H1 (cell line): ENCODE results near the gene HOXB8. TPM values are rescaled to one million over a fixed set of nuclear protein-coding genes. Genes with fewer than 3 reads are reported as not detected.

Experiments used
- CTCF ChIA-PET: fragments of 300-600 bp; sonication (Branson Sonifier 250); formaldehyde crosslinking; loops from one replicate; lab custom pipeline; 2021; ENCODE audit not compliant: partially characterized antibody; lab: Charles Lee
- POLR2A ChIA-PET: fragments of 300-600 bp; sonication (Branson Sonifier 250); formaldehyde crosslinking; loops from one replicate; lab custom pipeline; 2021; ENCODE audit warnings: inconsistent platforms; ENCODE audit not compliant: partially characterized antibody; lab: Charles Lee
- DNase-seq, 2 experiments: peaks; one replicate each; pipeline versions ENCODE4 v3.0.0 to v3.0.0-alpha.2; 2010 to 2022; ENCODE audit warnings: low spot score in 2 of 2, low read depth in 1 of 2, mixed read lengths in 1 of 2
- FAIRE-seq: peaks from 2 replicates; lab custom pipeline; 2011; peaks lifted over from hg19 to GRCh38; lab: Jason Lieb, UNC
- H2AFZ ChIP-seq: 2 replicates; pipeline ENCODE4 v1.8.1; 2012; ENCODE audit warnings: low read length, inconsistent platforms
- H2AK5ac ChIP-seq: 2 replicates; pipeline ENCODE4 v1.6.1; 2013; ENCODE audit warnings: low read depth, low read length
- H2BK120ac ChIP-seq: replicated peaks from 2 replicates; pipeline ENCODE3; 2013; ENCODE audit warnings: low read depth, low read length, inconsistent platforms
- H2BK12ac ChIP-seq: 2 replicates; pipeline ENCODE4 v1.6.1; 2013; ENCODE audit warnings: low read depth, low read length
- H2BK15ac ChIP-seq: 2 replicates; pipeline ENCODE4 v1.6.1; 2013; ENCODE audit warnings: low read length
- H2BK20ac ChIP-seq: 2 replicates; pipeline ENCODE4 v1.6.1; 2013; ENCODE audit warnings: low read length
- H2BK5ac ChIP-seq: 2 replicates; pipeline ENCODE4 v1.6.1; 2013; ENCODE audit warnings: low read depth, low read length
- H3K14ac ChIP-seq: 2 replicates; pipeline ENCODE4 v1.6.1; 2013; ENCODE audit warnings: inconsistent platforms; ENCODE audit not compliant: insufficient read length
- H3K18ac ChIP-seq: 2 replicates; pipeline ENCODE4 v1.6.1; 2013; ENCODE audit warnings: low read length; ENCODE audit errors: extremely low read depth
- H3K23ac ChIP-seq: 2 replicates; pipeline ENCODE4 v1.6.1; 2013; ENCODE audit warnings: inconsistent platforms; ENCODE audit not compliant: insufficient read length
- H3K23me2 ChIP-seq: 2 replicates; pipeline ENCODE4 v1.6.1; 2013; ENCODE audit warnings: low read depth, low read length
- H3K27ac ChIP-seq: 2 replicates; pipeline ENCODE4 v1.6.1; 2011; ENCODE audit warnings: low read depth, low read length, inconsistent platforms
- H3K27me3 ChIP-seq, 4 experiments: replicated peaks in 1 of 4; 1 replicate in 1 of 4; 2 replicates in 3 of 4; pipeline versions ENCODE4 v1.6.1 to v1.8.1; 2011 to 2013; ENCODE audit warnings: low read length in 3 of 4, mild to moderate bottlenecking in 3 of 4, inconsistent platforms in 2 of 4, mixed read lengths in 2 of 4, moderate library complexity in 1 of 4; ENCODE audit not compliant: control insufficient read depth in 3 of 4, insufficient read depth in 3 of 4; ENCODE audit errors: extremely low read depth in 1 of 4
- H3K36me3 ChIP-seq, 4 experiments: 2 replicates each; pipeline versions ENCODE4 v1.6.1 to v1.8.1; 2011 to 2013; ENCODE audit warnings: mild to moderate bottlenecking in 4 of 4, low read length in 3 of 4, moderate library complexity in 2 of 4, control low read depth in 1 of 4, inconsistent platforms in 1 of 4; ENCODE audit not compliant: insufficient read depth in 4 of 4, control insufficient read depth in 2 of 4
- H3K4ac ChIP-seq: replicated peaks from 2 replicates; pipeline ENCODE3; 2013; ENCODE audit warnings: low read length, low read depth, mixed read lengths, inconsistent platforms; ENCODE audit not compliant: insufficient read length
- H3K4me1 ChIP-seq, 4 experiments: replicated peaks in 1 of 4; 1 replicate in 1 of 4; 2 replicates in 3 of 4; pipeline versions ENCODE4 v1.6.1 to v1.8.1; 2011 to 2013; ENCODE audit warnings: low read length in 3 of 4, inconsistent platforms in 2 of 4, mixed read lengths in 1 of 4; ENCODE audit not compliant: insufficient read depth in 4 of 4, control insufficient read depth in 3 of 4
- H3K4me2 ChIP-seq, 2 experiments: 2 replicates each; pipeline versions ENCODE4 v1.6.1 to v1.8.1; 2011 to 2013; ENCODE audit warnings: low read depth in 2 of 2, low read length in 2 of 2, control low read depth in 1 of 2, inconsistent platforms in 1 of 2, mild to moderate bottlenecking in 1 of 2; ENCODE audit not compliant: insufficient read depth in 1 of 2
- H3K4me3 ChIP-seq, 4 experiments: fragments of 200-600, 300-600 bp in 1 of 4; sonication (generic), shearing (Covaris generic), sonication (Bioruptor Twin) in 1 of 4; 2 replicates each; pipeline versions ENCODE4 v1.5.1 to v1.8.1; 2011 to 2016; ENCODE audit warnings: low read length in 4 of 4, low read depth in 3 of 4, control low read depth in 2 of 4, inconsistent platforms in 2 of 4, mild to moderate bottlenecking in 2 of 4, mixed read lengths in 1 of 4, moderate library complexity in 1 of 4; ENCODE audit not compliant: insufficient read depth in 2 of 4; ENCODE audit errors: extremely low read depth in 1 of 4
- H3K56ac ChIP-seq: replicated peaks from 2 replicates; pipeline ENCODE3; 2013; ENCODE audit warnings: low read depth, mild to moderate bottlenecking, mixed read lengths, low read length, inconsistent platforms; ENCODE audit not compliant: insufficient read length
- H3K79me1 ChIP-seq: 2 replicates; pipeline ENCODE4 v1.6.1; 2013; ENCODE audit warnings: low read depth, low read length, control low read depth
- H3K79me2 ChIP-seq, 2 experiments: 2 replicates each; pipeline versions ENCODE4 v1.6.1 to v1.8.1; 2012 to 2013; ENCODE audit warnings: low read length in 2 of 2, mild to moderate bottlenecking in 2 of 2, inconsistent platforms in 1 of 2; ENCODE audit not compliant: insufficient read depth in 2 of 2, control insufficient read depth in 1 of 2
- H3K9ac ChIP-seq, 4 experiments: replicated peaks in 1 of 4; 1 replicate in 1 of 4; 2 replicates in 3 of 4; pipeline versions ENCODE4 v1.6.1 to v1.8.1; 2011 to 2013; ENCODE audit warnings: low read depth in 3 of 4, low read length in 3 of 4, control low read depth in 2 of 4, mild to moderate bottlenecking in 2 of 4, moderate library complexity in 2 of 4, inconsistent platforms in 1 of 4; ENCODE audit errors: extremely low read depth in 1 of 4
- H3K9me3 ChIP-seq, 2 experiments: 2 replicates each; pipeline versions ENCODE4 v1.6.1 to v1.8.1; 2012 to 2013; ENCODE audit warnings: mild to moderate bottlenecking in 2 of 2, moderate library complexity in 2 of 2, control low read depth in 1 of 2, inconsistent platforms in 1 of 2, low read depth in 1 of 2, low read length in 1 of 2, mixed read lengths in 1 of 2; ENCODE audit not compliant: insufficient read depth in 2 of 2
- H4K20me1 ChIP-seq, 2 experiments: replicated peaks in 1 of 2; 2 replicates each; pipeline versions ENCODE3 to v1.8.1; 2011 to 2013; ENCODE audit warnings: inconsistent platforms in 2 of 2, low read length in 2 of 2, mild to moderate bottlenecking in 1 of 2; ENCODE audit not compliant: insufficient read depth in 2 of 2, control insufficient read depth in 1 of 2
- H4K5ac ChIP-seq: 2 replicates; pipeline ENCODE4 v1.6.1; 2013; ENCODE audit warnings: low read length, low read depth, mixed read lengths, inconsistent platforms; ENCODE audit not compliant: insufficient read length
- H4K8ac ChIP-seq: 2 replicates; pipeline ENCODE4 v1.8.0; 2013; ENCODE audit warnings: mild to moderate bottlenecking, moderate library complexity, low read length, inconsistent platforms; ENCODE audit not compliant: insufficient read depth; ENCODE audit errors: extremely low read depth
- H4K91ac ChIP-seq: replicated peaks from 2 replicates; pipeline ENCODE3; 2013; ENCODE audit warnings: low read length, mixed read lengths, inconsistent platforms; ENCODE audit not compliant: insufficient read length
- CBX8 ChIP-seq: fragments of 300-800, 300-1000 bp; sonication (generic); IDR thresholded peaks from 2 replicates; pipeline ENCODE4 v1.7.1; 2016; ENCODE audit warnings: low read depth, low read length, borderline replicate concordance
- EGR1 ChIP-seq: IDR thresholded peaks from 2 replicates; pipeline ENCODE4 v1.6.1; 2011; ENCODE audit warnings: low read depth, low read length, borderline replicate concordance
- EP300 ChIP-seq, 2 experiments: IDR thresholded peaks; 1 replicate in 1 of 2; 2 replicates in 1 of 2; pipeline ENCODE4 v1.6.1; 2011 to 2012; ENCODE audit warnings: low read depth in 2 of 2, low read length in 2 of 2, mild to moderate bottlenecking in 2 of 2, borderline replicate concordance in 1 of 2, inconsistent platforms in 1 of 2, moderate library complexity in 1 of 2
- POLR2A ChIP-seq, 2 experiments: IDR thresholded peaks; 1 replicate in 1 of 2; 2 replicates in 1 of 2; pipeline ENCODE4 v1.6.1; 2011; ENCODE audit warnings: low read depth in 2 of 2, low read length in 2 of 2, mild to moderate bottlenecking in 2 of 2; ENCODE audit errors: control extremely low read depth in 1 of 2
- RNF2 ChIP-seq: fragments of 200-900, 300-1000 bp; sonication (generic); IDR thresholded peaks from 2 replicates; pipeline ENCODE4 v1.7.1; 2016; ENCODE audit warnings: borderline replicate concordance, low read depth, mild to moderate bottlenecking, antibody characterized with exemption, low read length; ENCODE audit not compliant: poor library complexity, severe bottlenecking; ENCODE audit errors: missing control alignments
- WGBS, 2 experiments: shearing (Covaris generic) in 1 of 2; methylation state at CpG; one replicate each; pipeline versions ENCODE4 v1.1.6 to v1.1.7; 2013 to 2015; ENCODE audit warnings: low lambda C conversion rate in 2 of 2, mixed read lengths in 2 of 2, inconsistent platforms in 1 of 2, low coverage in 1 of 2, missing lambda C conversion rate in 1 of 2; ENCODE audit not compliant: insufficient replicate concordance in 2 of 2, insufficient coverage in 1 of 2, insufficient read length in 1 of 2; ENCODE audit errors: extremely low coverage in 1 of 2, missing lambda C conversion rate in 1 of 2; 5-methylcytosine and 5-hydroxymethylcytosine counted together
- long read RNA-seq, 2 experiments: library from RNA in 1 of 2; library from capped mRNA in 1 of 2; stranded (forward); transcript quantifications; one replicate each; pipeline ENCODE4 v2.0.0, GENCODE V29; 2021; ENCODE audit warnings: inconsistent platforms in 1 of 2
- polyA minus RNA-seq, 3 experiments: library from RNA; depleted of rRNA, polyadenylated mRNA; stranded (reverse); fragments of >200 nt; gene quantifications; 1 replicate in 2 of 3; 2 replicates in 1 of 3; pipeline ENCODE4 v1.2.3, GENCODE V29; 2011
- polyA plus RNA-seq, 7 experiments: library from polyadenylated mRNA; depleted of rRNA in 3 of 7; stranded (reverse) in 5 of 7; unstranded in 2 of 7; fragments of >200 nt in 5 of 7; fragments of 200-250 nt in 2 of 7; gene quantifications; 1 replicate in 5 of 7; 2 replicates in 1 of 7; 4 replicates in 1 of 7; pipeline versions ENCODE4 v1.2.1 to v1.2.3, GENCODE V29; 2011 to 2013; ENCODE audit warnings: missing spikeins in 2 of 7, mixed read lengths in 2 of 7
- total RNA-seq: library from RNA; stranded (reverse); fragmentation: NEBNext Ultra II Directional; extraction: Animal tissue kit (Norgen Biotek cat#: 25700); gene quantifications from 2 replicates; pipeline ENCODE4 v1.2.1, GENCODE V29; 2021

Gene HOXB8
- total RNA-seq: not detected in 2 replicates
- polyA plus RNA-seq (2011; rRNA removed): not detected in 2 replicates
- not detected for polyA plus RNA-seq (2011; cell fraction: cytosol; rRNA removed)
- not detected for polyA plus RNA-seq (2011; cell fraction: nucleus; rRNA removed)
- not detected in 4 replicates for polyA plus RNA-seq (2012, experiment 1 of 2)
- 0.09 TPM for polyA plus RNA-seq (2012, experiment 2 of 2)
- not detected for polyA plus RNA-seq (2013, experiment 1 of 2)
- not detected for polyA plus RNA-seq (2013, experiment 2 of 2)
- polyA minus RNA-seq (2011; rRNA and poly(A)+ RNA removed): not detected in 2 replicates
- not detected for polyA minus RNA-seq (2011; cell fraction: cytosol; rRNA and poly(A)+ RNA removed)
- not detected for polyA minus RNA-seq (2011; cell fraction: nucleus; rRNA and poly(A)+ RNA removed)
- long read RNA-seq, experiment 1: 0 reads
- long read RNA-seq, experiment 2: 0 reads

DNA sequence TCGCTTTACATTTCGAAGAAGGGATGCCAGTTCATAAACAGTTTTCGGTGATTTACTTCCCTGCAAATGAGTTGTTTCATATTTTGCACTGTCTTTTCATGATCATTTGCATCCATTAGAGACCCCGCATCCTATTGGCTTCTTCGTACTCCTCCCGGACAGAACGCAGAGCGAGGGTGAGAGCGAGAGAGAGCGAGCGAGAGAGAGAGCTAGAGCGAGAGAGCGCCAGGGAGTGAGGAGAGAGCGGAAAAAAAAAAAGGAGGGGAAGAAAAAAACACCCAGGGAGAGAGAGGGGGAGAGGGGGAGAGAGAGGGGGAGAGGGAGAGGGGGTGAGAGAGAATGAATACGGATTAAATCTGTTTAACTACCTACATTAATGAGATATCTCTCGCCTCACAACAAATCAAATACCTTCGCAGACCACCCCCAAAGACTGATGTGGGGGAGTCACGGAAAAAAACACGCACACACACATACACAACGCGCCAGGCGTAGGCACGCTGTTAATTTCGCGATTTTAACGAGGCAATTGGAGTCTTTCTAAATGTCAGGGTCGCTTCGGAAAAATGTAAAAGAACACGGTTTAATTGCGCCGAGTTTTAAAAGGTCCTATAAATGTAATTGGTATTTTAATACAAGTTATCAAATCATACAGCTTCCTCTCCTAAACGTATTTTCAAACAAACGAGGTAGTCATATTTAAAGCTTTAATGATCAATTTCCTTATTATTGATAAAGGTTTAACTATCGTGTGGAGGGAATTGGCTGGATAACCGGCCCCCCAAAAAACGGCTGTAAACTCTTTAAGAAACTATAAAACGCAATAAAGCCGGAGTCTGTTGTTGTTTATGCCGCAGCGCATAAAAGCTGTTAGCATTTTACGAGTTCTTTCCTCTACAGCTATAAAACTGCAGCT is at the start of gene HOXB8:
Gene HOXB8, minus strand, starts transcription at position 246 of the 916 bp plus-strand sequence. CDS start 588 bp downstream, outside the sequence.
- H3K79me1 ChIP-seq: no peaks in the 10 kb centered on the region
- H2AK5ac ChIP-seq: no peak within 1 kb of the TSS
- peaks cover 18 to 32% of the 10 kb centered on the region in 2 experiments for H4K20me1 ChIP-seq
- H4K5ac ChIP-seq: no peak within 1 kb of the TSS
- H2BK15ac ChIP-seq: no peak within 1 kb of the TSS; the same call in 1 of the 2 replicates
- peaks cover 98 to 100% (median 99%) of the 10 kb centered on the region in 4 experiments for H3K27me3 ChIP-seq
- no peak within 1 kb of the TSS for H3K9ac ChIP-seq
- DNase-seq (no peak), FAIRE-seq (no peak)
- H3K4me2 ChIP-seq: peak within 1 kb of the TSS in 1 of 2 experiments; percentile 26; a peak in 2 of 4 replicates
- peaks cover 0 to 9% (median 6%) of the 10 kb centered on the region in 4 experiments; a peak in 5 of 7 replicates for H3K4me1 ChIP-seq
- H3K9me3 ChIP-seq: no peaks in the 10 kb centered on the region; a peak in 1 of 4 replicates
- no peak within 1 kb of the TSS for H2BK120ac ChIP-seq
- no peaks in the 10 kb centered on the region for H3K79me2 ChIP-seq
- TF ChIP-seq RNF2 (peak; percentile 42), POLR2A (IDR thresholded peaks at IDR 0.05; ENCODE audit: control extremely low read depth in 1 of 2, low read depth in 2 of 2, low read length in 2 of 2) (no peak), EGR1 (0 out of 2 replicates have a peak, but pooled peaks have one; percentile 15), CBX8 (peak; percentile 72), EP300 (IDR thresholded peaks at IDR 0.05; ENCODE audit: borderline replicate concordance in 1 of 2, low read depth in 2 of 2, low read length in 2 of 2) (no peak)
- no peak within 1 kb of the TSS for H2AFZ ChIP-seq
- POLR2A ChIA-PET: interaction anchor here (1.2 kb wide), 1 partner anchor 18 kb away, joined by 3 read pairs; no protein-coding TSS in a partner anchor
- no peak within 1 kb of the TSS for H3K23ac ChIP-seq
- H3K4ac ChIP-seq: no peak within 1 kb of the TSS
- H2BK12ac ChIP-seq: no peak within 1 kb of the TSS; the same call in 1 of the 2 replicates
- H3K4me3 ChIP-seq: no peak within 1 kb of the TSS
- 0 out of 2 replicates have a peak, but pooled peaks cover 2% of the 10 kb centered on the region for H3K23me2 ChIP-seq
- H3K27ac ChIP-seq: no peak within 1 kb of the TSS
- H4K8ac ChIP-seq: no peak within 1 kb of the TSS; the same call in 1 of the 2 replicates
- CTCF ChIA-PET: interaction anchor here (0.5 to 5.4 kb wide), 12 partner anchors 9 to 947 kb away, joined by 3 to 30 read pairs (median 4); partner anchors contain the start of genes HOXB5 and HOXB9
- H3K14ac ChIP-seq: no peak within 1 kb of the TSS
- no peak within 1 kb of the TSS for H2BK20ac ChIP-seq
- H2BK5ac ChIP-seq: no peak within 1 kb of the TSS
- H3K56ac ChIP-seq: no peak within 1 kb of the TSS
- H4K91ac ChIP-seq: no peak within 1 kb of the TSS
- WGBS, 2 experiments: 22% methylated on average over 38 of the region's 41 CpGs; no CpG with 5 or more reads in 1 of the 2 experiments
- no peak within 1 kb of the TSS for H3K18ac ChIP-seq
- H3K36me3 ChIP-seq: peaks cover 0 to 15% (median 0%) of the 10 kb centered on the region in 4 experiments; a peak in 1 of 8 replicates
